HEK293 (cell line): ENCODE data around the gene CEP112.
A peak's percentile ranks its signal among the peaks of the same experiment; 100 is the strongest.

Source experiments
- GLIS1 ChIP-seq: fragments of 450-650 bp; formaldehyde crosslinking; IDR thresholded peaks from 2 replicates; pipeline ENCODE4 v1.5.1; 2016; ENCODE audit warnings: missing biosample characterization, missing genetic modification characterization
- HOXC10 ChIP-seq: sonication (generic); formaldehyde crosslinking; IDR thresholded peaks from 2 replicates; pipeline ENCODE4 v1.8.1; 2023; ENCODE audit warnings: mild to moderate bottlenecking, missing genetic modification reagents
- HOXD13 ChIP-seq: sonication (generic); formaldehyde crosslinking; IDR thresholded peaks from 2 replicates; pipeline ENCODE4 v1.8.0; 2022; ENCODE audit warnings: missing genetic modification reagents, borderline replicate concordance
- MYNN ChIP-seq: fragments of 450-650 bp; formaldehyde crosslinking; IDR thresholded peaks from 2 replicates; pipeline ENCODE4 v1.5.1; 2016; ENCODE audit warnings: missing biosample characterization, missing genetic modification characterization, borderline replicate concordance
- OSR2 ChIP-seq: fragments of 450-650 bp; formaldehyde crosslinking; IDR thresholded peaks from 2 replicates; pipeline ENCODE4 v1.5.1; 2016; ENCODE audit warnings: missing biosample characterization, missing genetic modification characterization
- SCRT2 ChIP-seq: fragments of 450-650 bp; formaldehyde crosslinking; IDR thresholded peaks from 2 replicates; pipeline ENCODE4 v1.5.1; 2016; ENCODE audit warnings: missing biosample characterization, missing genetic modification characterization
- SP7 ChIP-seq: fragments of 450-650 bp; formaldehyde crosslinking; IDR thresholded peaks from 2 replicates; pipeline ENCODE4 v1.5.1; 2016; ENCODE audit warnings: missing biosample characterization, missing genetic modification characterization
- YY1 ChIP-seq: fragments of 450-650 bp; formaldehyde crosslinking; IDR thresholded peaks from 2 replicates; pipeline ENCODE4 v1.5.1; 2018; ENCODE audit warnings: missing biosample characterization, missing genetic modification characterization
- ZBTB1 ChIP-seq: fragments of 450-650 bp; formaldehyde crosslinking; IDR thresholded peaks from 2 replicates; pipeline ENCODE4 v1.5.1; 2016; ENCODE audit warnings: missing biosample characterization, missing genetic modification characterization
- ZBTB17 ChIP-seq: fragments of 450-650 bp; formaldehyde crosslinking; IDR thresholded peaks from 2 replicates; pipeline ENCODE4 v1.5.1; 2016; ENCODE audit warnings: missing biosample characterization, missing genetic modification characterization
- ZBTB21 ChIP-seq: fragments of 450-650 bp; formaldehyde crosslinking; IDR thresholded peaks from 2 replicates; pipeline ENCODE4 v1.5.1; 2017; ENCODE audit warnings: missing biosample characterization, missing genetic modification characterization
- ZFHX2 ChIP-seq: fragments of 450-650 bp; formaldehyde crosslinking; conservative IDR thresholded peaks from 2 replicates; pipeline ENCODE4 v1.5.1; 2016; ENCODE audit warnings: missing biosample characterization, missing genetic modification characterization
- ZIC2 ChIP-seq: fragments of 450-650 bp; formaldehyde crosslinking; IDR thresholded peaks from 2 replicates; pipeline ENCODE4 v1.5.1; 2016; ENCODE audit warnings: missing biosample characterization, missing genetic modification characterization
- ZNF169 ChIP-seq: fragments of 450-650 bp; formaldehyde crosslinking; IDR thresholded peaks from 2 replicates; pipeline ENCODE4 v1.5.1; 2016; ENCODE audit warnings: missing biosample characterization, missing genetic modification characterization
- ZNF324 ChIP-seq: fragments of 450-650 bp; formaldehyde crosslinking; IDR thresholded peaks from 2 replicates; pipeline ENCODE4 v1.5.1; 2016; ENCODE audit warnings: missing biosample characterization, missing genetic modification characterization
- ZNF423 ChIP-seq: fragments of 450-650 bp; formaldehyde crosslinking; IDR thresholded peaks from 2 replicates; pipeline ENCODE4 v1.5.1; 2016; ENCODE audit warnings: missing biosample characterization, missing genetic modification characterization
- ZNF426 ChIP-seq: fragments of 450-650 bp; formaldehyde crosslinking; IDR thresholded peaks from 2 replicates; pipeline ENCODE4 v1.5.1; 2017; ENCODE audit warnings: missing biosample characterization, missing genetic modification characterization, mild to moderate bottlenecking, inconsistent platforms, moderate library complexity
- ZNF473 ChIP-seq: fragments of 450-650 bp; formaldehyde crosslinking; IDR thresholded peaks from 2 replicates; pipeline ENCODE4 v1.5.1; 2017; ENCODE audit warnings: missing biosample characterization, missing genetic modification characterization
- ZNF514 ChIP-seq: fragments of 450-650 bp; formaldehyde crosslinking; IDR thresholded peaks from 2 replicates; pipeline ENCODE4 v1.5.1; 2016; ENCODE audit warnings: missing biosample characterization, missing genetic modification characterization
- ZNF76 ChIP-seq: fragments of 450-650 bp; formaldehyde crosslinking; IDR thresholded peaks from 2 replicates; pipeline ENCODE4; 2016; ENCODE audit warnings: low read depth, missing biosample characterization, missing genetic modification characterization, borderline replicate concordance
- ZNF785 ChIP-seq: fragments of 450-650 bp; formaldehyde crosslinking; IDR thresholded peaks from 2 replicates; pipeline ENCODE4 v1.5.1; 2016; ENCODE audit warnings: missing biosample characterization, missing genetic modification characterization
- TF ChIP-seq, protein P1 (sequence below): fragments of 450-650 bp; formaldehyde crosslinking; IDR thresholded peaks from 2 replicates; pipeline ENCODE4 v1.5.1; 2016; ENCODE audit warnings: missing biosample characterization, missing genetic modification characterization, borderline replicate concordance
- TF ChIP-seq, protein P2 (sequence below): fragments of 450-650 bp; formaldehyde crosslinking; IDR thresholded peaks from 2 replicates; pipeline ENCODE4 v1.5.1; 2017; ENCODE audit warnings: missing biosample characterization, missing genetic modification characterization
- TF ChIP-seq, protein P3 (sequence below): fragments of 450-650 bp; formaldehyde crosslinking; IDR thresholded peaks from 2 replicates; pipeline ENCODE4 v1.5.1; 2016; ENCODE audit warnings: missing biosample characterization, missing genetic modification characterization
- TF ChIP-seq, protein P4 (sequence below): fragments of 450-650 bp; formaldehyde crosslinking; IDR thresholded peaks from 2 replicates; pipeline ENCODE4 v1.5.1; 2016; ENCODE audit warnings: missing biosample characterization, missing genetic modification characterization, low read depth
- TF ChIP-seq, protein P5 (sequence below): fragments of 450-650 bp; formaldehyde crosslinking; IDR thresholded peaks from 2 replicates; pipeline ENCODE4 v1.5.1; 2016; ENCODE audit warnings: missing biosample characterization, missing genetic modification characterization
- TF ChIP-seq, protein P6 (sequence below): fragments of 450-650 bp; formaldehyde crosslinking; IDR thresholded peaks from 2 replicates; pipeline ENCODE4 v1.5.1; 2016; ENCODE audit warnings: missing biosample characterization, missing genetic modification characterization

CEP112 gene

DNA sequence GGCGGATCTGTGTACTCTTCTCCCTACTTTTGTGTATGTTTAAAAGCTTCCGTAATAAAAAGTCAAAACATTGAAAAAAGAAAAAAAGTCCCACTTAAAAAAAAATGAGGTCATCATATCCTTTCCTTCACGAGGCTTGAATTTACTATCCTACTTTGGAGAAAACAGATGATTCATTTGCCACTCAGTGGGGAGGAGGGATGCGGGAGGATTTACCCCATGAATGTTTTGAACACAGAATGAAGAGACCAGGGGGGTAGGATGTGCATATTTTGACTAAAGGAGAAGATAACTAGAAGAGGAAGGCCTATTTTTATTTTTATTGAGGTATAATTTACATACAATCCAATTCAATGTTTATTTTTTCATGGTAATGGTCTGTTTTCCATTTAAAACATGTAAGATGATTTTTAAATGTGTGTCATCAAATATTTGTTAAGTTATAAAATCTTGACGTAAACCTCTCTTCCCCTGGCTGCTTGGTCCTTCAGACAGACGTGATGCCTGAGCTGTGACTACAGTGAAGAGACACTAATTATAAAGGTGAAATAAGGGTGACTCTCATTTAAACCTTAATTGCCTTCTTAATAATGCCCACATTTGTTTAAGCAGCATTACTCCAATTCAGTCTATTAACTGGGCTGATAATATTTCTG is 495.1 kb downstream of the CEP112 start (continued):
- TF ChIP-seq, protein P1, sequence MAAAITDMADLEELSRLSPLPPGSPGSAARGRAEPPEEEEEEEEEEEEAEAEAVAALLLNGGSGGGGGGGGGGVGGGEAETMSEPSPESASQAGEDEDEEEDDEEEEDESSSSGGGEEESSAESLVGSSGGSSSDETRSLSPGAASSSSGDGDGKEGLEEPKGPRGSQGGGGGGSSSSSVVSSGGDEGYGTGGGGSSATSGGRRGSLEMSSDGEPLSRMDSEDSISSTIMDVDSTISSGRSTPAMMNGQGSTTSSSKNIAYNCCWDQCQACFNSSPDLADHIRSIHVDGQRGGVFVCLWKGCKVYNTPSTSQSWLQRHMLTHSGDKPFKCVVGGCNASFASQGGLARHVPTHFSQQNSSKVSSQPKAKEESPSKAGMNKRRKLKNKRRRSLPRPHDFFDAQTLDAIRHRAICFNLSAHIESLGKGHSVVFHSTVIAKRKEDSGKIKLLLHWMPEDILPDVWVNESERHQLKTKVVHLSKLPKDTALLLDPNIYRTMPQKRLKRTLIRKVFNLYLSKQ (tag by site-specific recombination), result no peak
- TF ChIP-seq, protein P2, sequence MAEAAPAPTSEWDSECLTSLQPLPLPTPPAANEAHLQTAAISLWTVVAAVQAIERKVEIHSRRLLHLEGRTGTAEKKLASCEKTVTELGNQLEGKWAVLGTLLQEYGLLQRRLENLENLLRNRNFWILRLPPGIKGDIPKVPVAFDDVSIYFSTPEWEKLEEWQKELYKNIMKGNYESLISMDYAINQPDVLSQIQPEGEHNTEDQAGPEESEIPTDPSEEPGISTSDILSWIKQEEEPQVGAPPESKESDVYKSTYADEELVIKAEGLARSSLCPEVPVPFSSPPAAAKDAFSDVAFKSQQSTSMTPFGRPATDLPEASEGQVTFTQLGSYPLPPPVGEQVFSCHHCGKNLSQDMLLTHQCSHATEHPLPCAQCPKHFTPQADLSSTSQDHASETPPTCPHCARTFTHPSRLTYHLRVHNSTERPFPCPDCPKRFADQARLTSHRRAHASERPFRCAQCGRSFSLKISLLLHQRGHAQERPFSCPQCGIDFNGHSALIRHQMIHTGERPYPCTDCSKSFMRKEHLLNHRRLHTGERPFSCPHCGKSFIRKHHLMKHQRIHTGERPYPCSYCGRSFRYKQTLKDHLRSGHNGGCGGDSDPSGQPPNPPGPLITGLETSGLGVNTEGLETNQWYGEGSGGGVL, result peak; percentile 29; the same call in 1 of the 2 replicates
- no peak for TF ChIP-seq ZFHX2 (tag by site-specific recombination)
- TF ChIP-seq ZNF473, result no peak
- TF ChIP-seq ZNF426 (tag by site-specific recombination), result no peak
- TF ChIP-seq SCRT2 (tag by site-specific recombination), result no peak
- TF ChIP-seq SP7 (tag by site-specific recombination), result 0 out of 2 replicates have a peak, but pooled peaks have one; percentile 13
- TF ChIP-seq OSR2 (tag by site-specific recombination), result no peak
- no peak for TF ChIP-seq ZNF169 (tag by site-specific recombination)
- TF ChIP-seq, protein P3, sequence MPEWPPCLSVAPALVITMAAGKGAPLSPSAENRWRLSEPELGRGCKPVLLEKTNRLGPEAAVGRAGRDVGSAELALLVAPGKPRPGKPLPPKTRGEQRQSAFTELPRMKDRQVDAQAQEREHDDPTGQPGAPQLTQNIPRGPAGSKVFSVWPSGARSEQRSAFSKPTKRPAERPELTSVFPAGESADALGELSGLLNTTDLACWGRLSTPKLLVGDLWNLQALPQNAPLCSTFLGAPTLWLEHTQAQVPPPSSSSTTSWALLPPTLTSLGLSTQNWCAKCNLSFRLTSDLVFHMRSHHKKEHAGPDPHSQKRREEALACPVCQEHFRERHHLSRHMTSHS, result no peak
- no peak for TF ChIP-seq HOXC10 (CRISPR knock-in tag)
- TF ChIP-seq HOXD13 (CRISPR knock-in tag), result no peak
- TF ChIP-seq, protein P4, sequence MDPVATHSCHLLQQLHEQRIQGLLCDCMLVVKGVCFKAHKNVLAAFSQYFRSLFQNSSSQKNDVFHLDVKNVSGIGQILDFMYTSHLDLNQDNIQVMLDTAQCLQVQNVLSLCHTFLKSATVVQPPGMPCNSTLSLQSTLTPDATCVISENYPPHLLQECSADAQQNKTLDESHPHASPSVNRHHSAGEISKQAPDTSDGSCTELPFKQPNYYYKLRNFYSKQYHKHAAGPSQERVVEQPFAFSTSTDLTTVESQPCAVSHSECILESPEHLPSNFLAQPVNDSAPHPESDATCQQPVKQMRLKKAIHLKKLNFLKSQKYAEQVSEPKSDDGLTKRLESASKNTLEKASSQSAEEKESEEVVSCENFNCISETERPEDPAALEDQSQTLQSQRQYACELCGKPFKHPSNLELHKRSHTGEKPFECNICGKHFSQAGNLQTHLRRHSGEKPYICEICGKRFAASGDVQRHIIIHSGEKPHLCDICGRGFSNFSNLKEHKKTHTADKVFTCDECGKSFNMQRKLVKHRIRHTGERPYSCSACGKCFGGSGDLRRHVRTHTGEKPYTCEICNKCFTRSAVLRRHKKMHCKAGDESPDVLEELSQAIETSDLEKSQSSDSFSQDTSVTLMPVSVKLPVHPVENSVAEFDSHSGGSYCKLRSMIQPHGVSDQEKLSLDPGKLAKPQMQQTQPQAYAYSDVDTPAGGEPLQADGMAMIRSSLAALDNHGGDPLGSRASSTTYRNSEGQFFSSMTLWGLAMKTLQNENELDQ (tag by site-specific recombination), result no peak
- TF ChIP-seq ZNF785 (tag by site-specific recombination), result no peak
- TF ChIP-seq ZBTB17 (tag by site-specific recombination), result no peak
- TF ChIP-seq ZBTB21 (tag by site-specific recombination), result peak; percentile 23; the same call in 1 of the 2 replicates
- no peak for TF ChIP-seq YY1 (tag by site-specific recombination)
- peak; percentile 60 for TF ChIP-seq GLIS1 (tag by site-specific recombination)
- TF ChIP-seq, protein P5, sequence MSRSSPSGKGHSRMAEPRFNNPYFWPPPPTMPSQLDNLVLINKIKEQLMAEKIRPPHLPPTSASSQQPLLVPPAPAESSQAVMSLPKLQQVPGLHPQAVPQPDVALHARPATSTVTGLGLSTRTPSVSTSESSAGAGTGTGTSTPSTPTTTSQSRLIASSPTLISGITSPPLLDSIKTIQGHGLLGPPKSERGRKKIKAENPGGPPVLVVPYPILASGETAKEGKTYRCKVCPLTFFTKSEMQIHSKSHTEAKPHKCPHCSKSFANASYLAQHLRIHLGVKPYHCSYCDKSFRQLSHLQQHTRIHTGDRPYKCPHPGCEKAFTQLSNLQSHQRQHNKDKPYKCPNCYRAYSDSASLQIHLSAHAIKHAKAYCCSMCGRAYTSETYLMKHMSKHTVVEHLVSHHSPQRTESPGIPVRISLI, result peak; percentile 56; the same call in 1 of the 2 replicates
- TF ChIP-seq ZNF514 (tag by site-specific recombination), result no peak
- TF ChIP-seq MYNN (tag by site-specific recombination), result no peak
- TF ChIP-seq ZNF324 (tag by site-specific recombination), result no peak
- TF ChIP-seq, protein P6, sequence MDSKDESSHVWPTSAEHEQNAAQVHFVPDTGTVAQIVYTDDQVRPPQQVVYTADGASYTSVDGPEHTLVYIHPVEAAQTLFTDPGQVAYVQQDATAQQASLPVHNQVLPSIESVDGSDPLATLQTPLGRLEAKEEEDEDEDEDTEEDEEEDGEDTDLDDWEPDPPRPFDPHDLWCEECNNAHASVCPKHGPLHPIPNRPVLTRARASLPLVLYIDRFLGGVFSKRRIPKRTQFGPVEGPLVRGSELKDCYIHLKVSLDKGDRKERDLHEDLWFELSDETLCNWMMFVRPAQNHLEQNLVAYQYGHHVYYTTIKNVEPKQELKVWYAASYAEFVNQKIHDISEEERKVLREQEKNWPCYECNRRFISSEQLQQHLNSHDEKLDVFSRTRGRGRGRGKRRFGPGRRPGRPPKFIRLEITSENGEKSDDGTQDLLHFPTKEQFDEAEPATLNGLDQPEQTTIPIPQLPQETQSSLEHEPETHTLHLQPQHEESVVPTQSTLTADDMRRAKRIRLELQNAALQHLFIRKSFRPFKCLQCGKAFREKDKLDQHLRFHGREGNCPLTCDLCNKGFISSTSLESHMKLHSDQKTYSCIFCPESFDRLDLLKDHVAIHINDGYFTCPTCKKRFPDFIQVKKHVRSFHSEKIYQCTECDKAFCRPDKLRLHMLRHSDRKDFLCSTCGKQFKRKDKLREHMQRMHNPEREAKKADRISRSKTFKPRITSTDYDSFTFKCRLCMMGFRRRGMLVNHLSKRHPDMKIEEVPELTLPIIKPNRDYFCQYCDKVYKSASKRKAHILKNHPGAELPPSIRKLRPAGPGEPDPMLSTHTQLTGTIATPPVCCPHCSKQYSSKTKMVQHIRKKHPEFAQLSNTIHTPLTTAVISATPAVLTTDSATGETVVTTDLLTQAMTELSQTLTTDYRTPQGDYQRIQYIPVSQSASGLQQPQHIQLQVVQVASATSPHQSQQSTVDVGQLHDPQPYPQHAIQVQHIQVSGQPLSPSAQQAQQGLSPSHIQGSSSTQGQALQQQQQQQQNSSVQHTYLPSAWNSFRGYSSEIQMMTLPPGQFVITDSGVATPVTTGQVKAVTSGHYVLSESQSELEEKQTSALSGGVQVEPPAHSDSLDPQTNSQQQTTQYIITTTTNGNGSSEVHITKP, result peak; percentile 33; the same call in 1 of the 2 replicates
- TF ChIP-seq ZNF76 (tag by site-specific recombination), result no peak
- TF ChIP-seq ZBTB1 (tag by site-specific recombination), result no peak
- no peak for TF ChIP-seq ZNF423
- peak; percentile 32; the same call in 1 of the 2 replicates for TF ChIP-seq ZIC2 (tag by site-specific recombination)
